Jurkat, Clone E6-1 (cell line): ENCODE data around the gene OMA1. TPM values are rescaled to one million over a fixed set of nuclear protein-coding genes. Genes with fewer than 3 reads are reported as not detected.
"Not testable (repeated sequence)": the region's sequence is repeated elsewhere in the genome, so short reads cannot be mapped to it uniquely, and the experiment has no call there.

Source experiments
- DNase-seq: peaks from one replicate; pipeline ENCODE4 v3.0.0-alpha.2; 2011; ENCODE audit warnings: low read depth, low spot score
- H3K4me3 ChIP-seq: 2 replicates; pipeline ENCODE4 v1.5.1; 2011; ENCODE audit warnings: mild to moderate bottlenecking, low read length, control low read depth, moderate library complexity
- polyA plus RNA-seq: library from polyadenylated mRNA; unstranded; fragments of >200 nt; gene quantifications from one replicate; pipeline ENCODE4 v1.2.1, GENCODE V29; 2012; ENCODE audit warnings: missing spikeins; ENCODE audit not compliant: insufficient read length, insufficient read depth

Gene OMA1
- 44.5 TPM for polyA plus RNA-seq

DNA sequence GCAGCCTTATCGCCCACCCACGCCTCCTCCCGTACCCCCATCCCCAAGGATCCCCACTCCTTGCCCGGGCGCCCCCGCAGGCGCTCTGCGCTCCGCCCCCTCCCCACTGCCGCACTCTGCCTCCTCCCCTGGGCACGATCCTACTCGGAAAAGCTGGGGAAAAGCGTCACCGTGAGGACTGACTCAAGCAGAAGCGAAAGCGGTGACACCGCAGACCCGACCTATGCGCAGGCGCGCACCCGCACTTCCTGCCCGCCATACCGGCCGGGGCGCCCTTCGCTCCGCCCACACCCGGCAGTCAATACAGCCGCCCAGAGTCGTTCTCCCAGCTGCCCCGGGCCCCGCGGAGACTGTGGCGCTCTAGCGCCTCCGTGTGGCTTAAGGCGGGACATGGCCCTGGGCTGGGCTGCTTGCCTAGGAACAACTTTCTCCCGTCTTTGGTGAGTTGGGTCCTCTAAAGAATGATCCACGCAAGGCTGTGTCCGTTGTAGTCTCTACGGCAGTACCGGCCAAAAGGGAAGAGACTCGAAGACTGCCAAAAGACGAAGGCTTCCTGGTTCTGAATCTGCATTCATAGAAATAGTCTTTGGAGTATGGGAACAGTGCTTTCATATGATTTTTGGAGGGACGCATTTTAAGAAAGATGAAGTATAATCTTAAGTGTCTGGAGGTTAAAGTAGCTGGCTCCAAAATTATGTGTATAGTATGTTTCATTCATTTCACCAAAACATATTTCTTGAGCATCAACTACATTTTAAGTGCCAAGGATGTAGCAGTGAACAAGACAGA lies at the start of gene OMA1:
Gene OMA1, minus strand, starts transcription at position 207 of the 789 bp plus-strand sequence. CDS start 7,432 bp downstream, outside the sequence.
- H3K4me3 ChIP-seq = peak within 1 kb of the TSS; percentile 71

DNA sequence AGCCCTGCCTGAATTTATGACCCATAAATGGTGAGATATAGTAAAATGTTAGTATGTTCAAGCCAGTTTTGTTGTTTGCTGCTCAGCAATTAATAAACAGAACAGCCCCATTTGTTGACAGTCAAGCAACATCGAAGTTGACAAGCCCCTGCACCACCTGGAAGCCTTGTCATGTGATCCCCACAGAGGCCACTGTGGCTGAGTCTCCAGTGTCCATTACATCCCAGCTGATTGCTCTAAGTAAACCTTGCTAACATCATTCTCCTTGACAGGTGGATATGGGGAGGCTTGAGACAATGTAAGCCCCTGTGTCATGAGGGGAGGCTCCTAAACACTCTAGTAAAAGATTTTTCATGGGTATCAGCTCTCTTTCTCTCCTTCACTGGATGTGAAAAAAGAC lies 48.0 kb upstream of the OMA1 start:
- no peak overlapping the region for H3K4me3 ChIP-seq

More for the DNA sequence above, at the start of gene OMA1:
- DNase-seq = peak; percentile 92

DNA sequence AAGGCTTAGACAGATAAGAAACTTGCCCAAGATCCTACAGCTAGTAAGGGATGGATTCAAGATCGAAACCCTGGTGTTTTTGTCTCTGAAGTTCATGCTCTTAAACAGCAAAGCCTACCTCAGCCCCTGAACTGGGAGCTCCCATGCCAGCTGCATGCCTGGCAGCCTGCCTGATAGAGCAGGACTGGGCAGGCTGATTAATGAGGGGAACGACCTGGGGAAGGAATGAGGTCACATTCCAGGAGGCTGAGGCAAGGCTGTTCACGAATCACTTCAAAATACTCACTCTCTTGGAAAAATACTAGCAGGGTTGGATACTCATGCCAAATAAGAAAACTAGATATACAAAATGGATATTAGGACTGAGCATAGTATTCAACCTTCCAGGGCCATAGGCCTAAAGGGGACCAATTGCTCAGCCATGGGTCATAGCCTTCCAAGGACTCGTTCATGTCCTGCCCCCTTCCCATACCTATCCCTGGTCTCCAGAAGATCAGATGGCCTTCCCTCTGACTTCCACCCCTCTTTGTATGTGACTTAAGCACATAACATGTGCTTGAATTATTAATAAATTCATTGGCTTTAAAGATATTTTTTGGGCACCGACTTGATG lies 46.1 kb upstream of the OMA1 start:
- DNase-seq = no peak
- no peak overlapping the region for H3K4me3 ChIP-seq

More for the DNA sequence above, 48.0 kb upstream of the OMA1 start:
- DNase-seq = no peak

DNA sequence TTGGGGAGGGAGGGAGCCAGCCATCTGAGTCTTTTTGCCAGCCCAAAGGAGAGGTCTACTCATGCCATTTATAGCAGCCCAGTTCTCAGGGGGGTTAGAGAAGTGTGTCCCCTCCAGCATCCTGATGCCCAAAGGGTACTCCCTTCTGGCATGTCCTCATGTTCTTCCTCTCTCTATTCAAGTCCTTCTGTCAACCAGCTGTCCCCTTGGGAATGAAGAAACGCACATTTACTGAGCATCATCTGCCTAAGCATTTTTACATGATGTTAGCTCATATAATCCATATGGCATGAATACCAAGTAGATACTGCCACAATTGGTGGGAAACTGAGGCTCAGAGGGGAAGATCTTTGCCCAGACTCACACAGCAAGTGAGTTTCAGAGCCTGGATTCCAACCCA lies 45.3 kb upstream of the OMA1 start:
- no peak for DNase-seq
- H3K4me3 ChIP-seq = no peak overlapping the region

DNA sequence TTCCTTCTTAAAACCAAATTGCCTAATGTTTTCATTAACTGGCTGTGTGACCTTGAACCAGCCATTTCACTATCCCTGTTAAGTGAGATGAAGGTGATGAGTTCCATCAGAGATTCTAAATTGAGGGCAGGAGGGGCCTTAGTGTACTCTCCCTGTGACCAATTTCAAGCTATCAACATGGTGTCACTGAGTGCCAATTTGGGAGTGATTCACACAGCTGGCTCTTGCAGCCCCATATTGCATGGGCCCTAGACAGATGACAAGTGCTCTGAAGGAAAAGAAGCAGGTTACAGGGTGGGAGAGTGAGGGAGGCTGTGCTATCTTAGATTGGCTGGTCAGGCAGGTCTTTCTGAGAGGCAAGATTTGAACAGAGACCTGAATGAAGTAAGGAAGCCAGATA lies 43.5 kb upstream of the OMA1 start:
- no peak overlapping the region for H3K4me3 ChIP-seq

DNA sequence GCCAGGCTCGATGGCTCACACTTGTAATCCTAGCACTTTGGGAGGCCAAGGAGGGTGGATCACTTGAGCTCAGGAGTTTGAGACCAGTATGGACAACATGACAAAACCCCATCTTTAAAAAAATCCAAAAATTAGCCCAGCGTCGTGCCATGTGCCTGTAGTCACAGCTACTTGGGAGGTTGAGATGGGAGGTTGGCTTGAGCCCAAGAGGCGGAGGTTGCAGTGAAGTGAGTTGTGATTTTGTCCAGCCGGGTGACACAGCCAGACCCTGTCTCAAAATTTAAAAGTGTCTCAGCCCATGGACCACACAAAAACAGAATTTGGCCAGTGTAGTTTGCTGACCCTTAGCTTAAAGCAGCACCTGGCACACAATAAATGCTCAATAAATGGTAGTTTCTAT lies 41.9 kb upstream of the OMA1 start:
- H3K4me3 ChIP-seq = no peak overlapping the region
- no peak for DNase-seq

More for the DNA sequence above, 43.5 kb upstream of the OMA1 start:
- no peak for DNase-seq

DNA sequence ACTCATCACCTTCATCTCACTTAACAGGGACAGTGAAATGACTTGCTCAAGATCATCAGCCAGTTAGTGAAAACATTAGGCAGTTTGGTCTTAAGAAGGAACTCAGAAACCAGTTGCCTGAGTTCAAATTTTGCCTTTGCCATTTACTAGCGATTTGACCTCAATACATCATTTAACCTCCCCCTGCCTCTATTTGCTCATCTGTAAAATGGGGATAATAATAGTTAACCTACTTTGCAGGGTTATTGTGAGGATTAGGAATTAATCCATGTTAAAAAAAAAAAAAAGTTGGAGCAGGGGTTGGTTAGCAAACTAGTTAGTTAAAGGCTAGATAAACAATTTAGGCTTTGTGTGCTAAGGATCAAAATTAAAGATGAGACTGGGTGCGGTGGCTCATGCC lies 41.1 kb upstream of the OMA1 start:
- no peak for DNase-seq

GRCh38 chr1:58586271-58586670 lies 39.7 kb upstream of the OMA1 start:
- no peak overlapping the region for H3K4me3 ChIP-seq
- no peak for DNase-seq

More for the DNA sequence above, 41.1 kb upstream of the OMA1 start:
- no peak overlapping the region for H3K4me3 ChIP-seq

- no peak for DNase-seq
- H3K4me3 ChIP-seq = no peak overlapping the region
Observed at GRCh38 chr1:58585581-58586151, 39.1 kb upstream of the OMA1 start.

GRCh38 chr1:58585166-58585565 lies 38.6 kb upstream of the OMA1 start:
- DNase-seq = no peak
- H3K4me3 ChIP-seq = no peak overlapping the region

DNA sequence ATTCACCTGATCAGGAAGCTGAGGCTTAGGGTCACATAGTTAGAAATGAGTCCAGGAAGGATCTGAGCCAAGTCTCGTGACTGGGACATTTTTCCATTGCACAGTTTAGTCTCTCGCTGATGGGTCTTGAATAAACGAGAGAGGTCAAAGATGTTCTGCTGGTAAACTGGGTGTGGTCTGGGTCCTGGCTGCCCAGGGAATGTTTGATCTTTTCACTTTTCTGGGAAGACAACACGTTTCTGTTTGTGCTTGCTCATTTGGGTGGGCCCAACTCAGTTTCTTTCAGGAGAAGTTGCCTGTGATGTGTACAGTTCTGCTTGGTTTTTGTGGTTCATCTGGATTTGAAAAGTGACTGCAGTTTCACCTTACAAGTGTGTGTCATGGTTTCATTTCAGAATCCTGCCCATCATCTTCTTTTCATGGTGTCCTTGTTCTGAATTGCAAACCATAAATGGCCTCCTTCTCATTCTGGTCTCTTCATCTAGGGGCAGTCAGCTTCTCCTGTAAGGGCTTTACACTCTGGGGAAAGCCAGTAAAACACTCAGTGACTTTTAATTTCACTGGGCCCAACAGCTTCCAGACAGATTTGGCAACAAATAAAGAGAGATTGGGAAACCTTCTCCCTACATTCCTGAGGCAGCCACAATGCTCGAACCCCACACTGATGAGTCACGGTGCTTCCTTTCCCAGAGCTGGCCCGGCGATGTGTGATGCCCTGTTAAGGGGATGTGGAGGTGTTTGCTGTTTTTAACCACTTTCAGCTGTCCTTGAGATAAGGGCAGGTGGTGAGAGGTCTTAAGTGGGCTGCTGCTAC lies 37.8 kb upstream of the OMA1 start:
- no peak for DNase-seq
- no peak overlapping the region for H3K4me3 ChIP-seq

GRCh38 chr1:58583496-58583895 lies 37.0 kb upstream of the OMA1 start:
- H3K4me3 ChIP-seq = no peak overlapping the region
- no peak for DNase-seq

- not testable (repeated sequence) for H3K4me3 ChIP-seq, DNase-seq
Observed at GRCh38 chr1:58582143-58582542, 35.6 kb upstream of the OMA1 start.

DNA sequence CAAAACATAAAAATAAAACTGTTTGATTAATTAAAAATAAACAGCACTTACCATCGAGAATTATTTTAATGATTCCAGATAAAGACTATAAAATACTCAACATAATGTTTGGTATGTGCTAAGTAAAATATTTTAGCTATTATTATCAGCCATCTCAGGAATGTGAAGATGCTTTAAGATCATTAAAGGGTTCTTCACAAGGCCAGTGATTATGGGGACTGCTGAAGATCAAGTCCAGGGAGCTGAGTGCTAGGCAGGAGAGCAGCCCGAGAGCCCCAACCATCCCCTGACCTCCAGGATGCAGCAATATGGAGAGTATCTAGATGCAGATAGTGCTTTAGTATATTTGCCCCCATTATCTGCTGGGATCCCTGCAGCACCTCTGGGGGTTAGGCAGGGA lies 35.1 kb upstream of the OMA1 start:
- H3K4me3 ChIP-seq = no peak overlapping the region
- DNase-seq = no peak

- H3K4me3 ChIP-seq = no peak overlapping the region
- DNase-seq = no peak
Observed at GRCh38 chr1:58580186-58580585, 33.7 kb upstream of the OMA1 start.

- H3K4me3 ChIP-seq = no peak overlapping the region
- DNase-seq = no peak
Observed at GRCh38 chr1:58577654-58578030, 31.1 kb upstream of the OMA1 start.

DNA sequence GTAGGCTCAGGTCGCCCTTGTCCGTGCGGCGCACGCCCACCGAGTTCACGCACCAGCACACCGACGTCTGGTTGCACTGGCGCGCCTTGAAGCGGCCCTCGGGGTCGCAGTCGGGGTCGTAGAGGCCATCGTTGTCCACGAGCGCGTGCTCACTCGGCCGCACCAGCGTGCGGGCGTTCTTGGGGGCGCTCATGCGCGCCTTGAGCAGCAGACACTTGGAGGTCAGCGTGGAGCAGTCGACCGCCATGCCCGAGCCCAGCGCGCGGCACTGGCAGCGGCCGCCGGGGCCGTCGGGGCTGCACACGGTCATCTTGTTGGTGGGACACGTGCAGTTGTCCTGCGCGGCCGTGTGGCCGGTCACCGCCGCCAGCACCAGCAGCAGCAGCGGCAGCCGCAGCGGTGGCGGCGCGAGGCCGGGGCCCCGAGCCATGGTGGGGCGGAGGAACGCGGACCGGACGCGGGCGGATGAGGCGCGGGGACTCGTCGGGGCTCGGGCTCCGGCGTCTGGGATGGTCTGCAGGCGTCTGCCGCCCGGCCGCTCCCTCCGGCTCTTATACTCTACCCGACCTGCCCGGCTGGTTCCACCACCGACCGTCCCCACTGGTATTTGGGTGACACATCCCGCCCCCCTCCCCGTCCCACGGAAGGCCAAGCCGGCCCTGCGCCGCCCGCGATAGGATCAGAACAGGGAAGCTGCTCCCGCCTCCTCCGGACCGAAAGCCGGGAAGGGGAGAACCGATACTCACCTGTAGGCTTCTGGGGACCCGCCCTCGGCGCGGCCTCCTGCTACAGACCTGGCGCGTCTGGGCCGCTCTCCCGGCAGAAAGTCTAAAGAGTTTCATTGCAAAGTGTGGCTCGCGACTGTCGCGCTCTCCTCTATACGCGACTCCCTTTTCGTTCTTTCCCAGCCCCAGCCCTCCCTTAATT lies 30.5 kb upstream of the OMA1 start, which contains the start of gene TACSTD2:
Gene TACSTD2, minus strand, starts transcription at position 526 of the 927 bp plus-strand sequence. Its CDS starts 96 bp downstream, at position 430.
- H3K4me3 ChIP-seq = no peak within 1 kb of the TSS
- DNase-seq = no peak

GRCh38 chr1:58576325-58576726 lies 29.8 kb upstream of the OMA1 start:
- H3K4me3 ChIP-seq = no peak overlapping the region
- DNase-seq = no peak
